Activated CD8-positive, alpha-beta memory T cell treated with anti-CD3 and anti-CD28 coated beads, Interleukin-2, amount 50 U/mL, for 48 hours (primary cell): ENCODE data around the gene PIKFYVE.
"Not testable (repeated sequence)": the region's sequence is repeated elsewhere in the genome, so short reads cannot be mapped to it uniquely, and the experiment has no call there.

ENCODE experiments used
- DNase-seq: peaks from one replicate; pipeline ENCODE4 v3.0.0-alpha.2; 2020

PIKFYVE gene

GRCh38 chr2:208306291-208306690, 40.2 kb downstream of the PIKFYVE start:
- DNase-seq, result no peak

GRCh38 chr2:208311321-208311720, 45.3 kb downstream of the PIKFYVE start:
- no peak for DNase-seq

GRCh38 chr2:208311954-208312353, 45.9 kb downstream of the PIKFYVE start:
- DNase-seq, result no peak

GRCh38 chr2:208315081-208315788, 49.2 kb downstream of the PIKFYVE start:
- DNase-seq, result no peak

GRCh38 chr2:208318127-208318526, 52.1 kb downstream of the PIKFYVE start:
- no peak for DNase-seq

- DNase-seq, result no peak
Measured at GRCh38 chr2:208319391-208319790, 53.3 kb downstream of the PIKFYVE start.

GRCh38 chr2:208320686-208321085, 54.6 kb downstream of the PIKFYVE start:
- no peak for DNase-seq

- no peak for DNase-seq
Measured at GRCh38 chr2:208326016-208326415, 60.0 kb downstream of the PIKFYVE start.

- DNase-seq, result no peak
Measured at GRCh38 chr2:208329485-208329884, 63.4 kb downstream of the PIKFYVE start.

GRCh38 chr2:208334230-208334629, 68.2 kb downstream of the PIKFYVE start:
- no peak for DNase-seq

GRCh38 chr2:208346756-208347155, 80.7 kb downstream of the PIKFYVE start:
- no peak for DNase-seq

GRCh38 chr2:208350610-208351009, 84.6 kb downstream of the PIKFYVE start:
- DNase-seq, result no peak

GRCh38 chr2:208352644-208353567, 86.9 kb downstream of the PIKFYVE start:
- DNase-seq, result no peak

- no peak for DNase-seq
Measured at GRCh38 chr2:208354964-208355381, 88.9 kb downstream of the PIKFYVE start.

- DNase-seq, result not testable (repeated sequence)
Measured at GRCh38 chr2:208356420-208356819, 90.4 kb downstream of the PIKFYVE start.

GRCh38 chr2:208356846-208357574, 91.0 kb downstream of the PIKFYVE start:
- no peak for DNase-seq

- DNase-seq, result no peak
Measured at GRCh38 chr2:208358758-208359631, 92.9 kb downstream of the PIKFYVE start.

- DNase-seq, result no peak
Measured at GRCh38 chr2:208359632-208359986, 93.6 kb downstream of the PIKFYVE start.

GRCh38 chr2:208360259-208361076, 94.4 kb downstream of the PIKFYVE start:
- DNase-seq, result no peak

GRCh38 chr2:208361077-208361441, 95.0 kb downstream of the PIKFYVE start:
- DNase-seq, result no peak

GRCh38 chr2:208363485-208363884, 97.4 kb downstream of the PIKFYVE start:
- no peak for DNase-seq
